Cerebellar cortex (tissue), 1 donor: ENCODE data around the gene CFAP74.
"Not testable (repeated sequence)": the region's sequence is repeated elsewhere in the genome, so short reads cannot be mapped to it uniquely, and the experiment has no call there.

Experiments
- DNase-seq: peaks from one replicate; pipeline ENCODE4 v3.0.0-alpha.2; 2015; ENCODE audit warnings: low spot score

Gene CFAP74

GRCh38 chr1:1987142-1987510 lies 16.5 kb downstream of the CFAP74 start:
- no peak for DNase-seq

- DNase-seq: no peak
Observed at GRCh38 chr1:1986451-1987141, 17.0 kb downstream of the CFAP74 start.

- peak; percentile 40 for DNase-seq
Observed at GRCh38 chr1:1985375-1986050, 18.1 kb downstream of the CFAP74 start.

GRCh38 chr1:1984560-1985070 lies 19.0 kb downstream of the CFAP74 start:
- DNase-seq: no peak

GRCh38 chr1:1982379-1983232 lies 21.0 kb downstream of the CFAP74 start:
- no peak for DNase-seq

GRCh38 chr1:1981631-1982327 lies 21.8 kb downstream of the CFAP74 start:
- not testable (repeated sequence) for DNase-seq

- DNase-seq: no peak
Observed at GRCh38 chr1:1981142-1981500, 22.5 kb downstream of the CFAP74 start.

- no peak for DNase-seq
Observed at GRCh38 chr1:1980467-1981141, 23.0 kb downstream of the CFAP74 start.

- no peak for DNase-seq
Observed at GRCh38 chr1:1979482-1980165, 24.0 kb downstream of the CFAP74 start.

GRCh38 chr1:1978690-1979481 lies 24.7 kb downstream of the CFAP74 start:
- DNase-seq: not testable (repeated sequence)

- DNase-seq: no peak
Observed at GRCh38 chr1:1978108-1978507, 25.5 kb downstream of the CFAP74 start.

GRCh38 chr1:1976031-1976430 lies 27.6 kb downstream of the CFAP74 start:
- no peak for DNase-seq

GRCh38 chr1:1975535-1975934 lies 28.1 kb downstream of the CFAP74 start:
- DNase-seq: no peak

GRCh38 chr1:1974834-1975233 lies 28.8 kb downstream of the CFAP74 start:
- no peak for DNase-seq

GRCh38 chr1:1973716-1974642 lies 29.6 kb downstream of the CFAP74 start:
- DNase-seq: no peak

GRCh38 chr1:1972976-1973715 lies 30.4 kb downstream of the CFAP74 start:
- no peak for DNase-seq

GRCh38 chr1:1971688-1972087 lies 31.9 kb downstream of the CFAP74 start:
- DNase-seq: no peak

- no peak for DNase-seq
Observed at GRCh38 chr1:1971017-1971416, 32.6 kb downstream of the CFAP74 start.
